Measurements from ENCODE around the gene MAN2A1.

Gene MAN2A1

DNA sequence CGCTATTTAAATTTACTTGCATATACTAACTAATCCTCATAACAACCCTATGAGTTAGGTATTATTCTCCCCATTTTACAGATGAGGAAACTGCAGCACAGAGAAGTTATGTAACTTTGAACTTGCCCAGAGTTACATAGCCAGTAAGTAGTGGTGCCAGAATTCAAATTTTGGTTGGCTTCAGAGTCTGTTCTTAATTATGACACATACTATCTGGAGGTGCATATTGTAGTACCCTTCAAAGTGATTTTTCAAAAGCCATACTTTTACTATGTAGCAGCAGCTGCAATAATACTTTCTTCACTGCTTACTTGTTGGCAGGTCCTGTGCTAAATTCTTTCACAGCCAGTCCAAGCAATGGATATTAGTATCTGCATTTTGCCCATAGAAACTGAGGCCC, 16.4 kb downstream of the MAN2A1 start:
- Histone ChIP-seq H4K20me1 (ENCODE audit: insufficient read depth, low read length) (no peaks in the 10 kb centered on the region), H3K79me2 (ENCODE audit: insufficient read depth, low read length) (peaks cover 91% of the 10 kb centered on the region), H3K27ac (ENCODE audit: low read depth, low read length, poor library complexity, severe bottlenecking) (no peak overlapping the region), H3K9ac (ENCODE audit: low read length) (no peak overlapping the region), H3K4me3 (ENCODE audit: low read depth, low read length, poor library complexity, severe bottlenecking) (no peak overlapping the region), H3K27me3 (ENCODE audit: insufficient read depth, low read length) (no peaks in the 10 kb centered on the region), H3K4me2 (ENCODE audit: low read length) (no peak overlapping the region), H3K4me1 (ENCODE audit: insufficient read depth, low read length, severe bottlenecking) (no peaks in the 10 kb centered on the region), H2AFZ (ENCODE audit: low read length) (no peak overlapping the region), H3F3A (ENCODE audit: insufficient read depth, low read length) (no peaks in the 10 kb centered on the region), H3K9me2 (ENCODE audit: low read depth, low read length) (no peaks in the 10 kb centered on the region), H3K9me3 (ENCODE audit: low read length) (no peaks in the 10 kb centered on the region), H3K36me3 (ENCODE audit: insufficient read depth, low read length) (0 out of 2 replicates have a peak, but pooled peaks cover 3% of the 10 kb centered on the region)
- no peak for TF ChIP-seq EZH2 (IDR thresholded peaks at IDR 0.05; ENCODE audit: borderline replicate concordance, low read length)
- TF ChIP-seq, protein P1, sequence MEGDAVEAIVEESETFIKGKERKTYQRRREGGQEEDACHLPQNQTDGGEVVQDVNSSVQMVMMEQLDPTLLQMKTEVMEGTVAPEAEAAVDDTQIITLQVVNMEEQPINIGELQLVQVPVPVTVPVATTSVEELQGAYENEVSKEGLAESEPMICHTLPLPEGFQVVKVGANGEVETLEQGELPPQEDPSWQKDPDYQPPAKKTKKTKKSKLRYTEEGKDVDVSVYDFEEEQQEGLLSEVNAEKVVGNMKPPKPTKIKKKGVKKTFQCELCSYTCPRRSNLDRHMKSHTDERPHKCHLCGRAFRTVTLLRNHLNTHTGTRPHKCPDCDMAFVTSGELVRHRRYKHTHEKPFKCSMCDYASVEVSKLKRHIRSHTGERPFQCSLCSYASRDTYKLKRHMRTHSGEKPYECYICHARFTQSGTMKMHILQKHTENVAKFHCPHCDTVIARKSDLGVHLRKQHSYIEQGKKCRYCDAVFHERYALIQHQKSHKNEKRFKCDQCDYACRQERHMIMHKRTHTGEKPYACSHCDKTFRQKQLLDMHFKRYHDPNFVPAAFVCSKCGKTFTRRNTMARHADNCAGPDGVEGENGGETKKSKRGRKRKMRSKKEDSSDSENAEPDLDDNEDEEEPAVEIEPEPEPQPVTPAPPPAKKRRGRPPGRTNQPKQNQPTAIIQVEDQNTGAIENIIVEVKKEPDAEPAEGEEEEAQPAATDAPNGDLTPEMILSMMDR (IDR thresholded peaks at IDR 0.05; ENCODE audit: low read length), result no peak

DNA sequence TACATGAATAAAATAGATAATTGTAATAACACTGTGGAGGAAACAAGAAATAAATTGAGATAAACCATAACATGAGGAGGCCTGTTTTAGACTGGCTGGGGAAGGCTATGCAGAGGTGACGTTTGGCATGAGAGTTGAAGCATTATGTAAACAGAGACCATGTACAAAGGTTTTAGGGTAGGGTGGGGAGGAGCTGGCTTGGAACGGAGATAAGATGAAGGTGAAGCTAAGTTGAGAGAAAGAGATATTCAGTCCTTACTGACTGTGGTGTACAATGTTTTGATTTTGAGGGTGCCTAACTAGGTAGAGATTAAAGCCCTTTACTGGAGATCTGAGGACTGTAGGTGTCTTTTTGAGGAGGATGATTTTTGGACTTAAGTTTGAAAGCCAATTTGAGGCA, 17.8 kb downstream of the MAN2A1 start:
- H3K4me2 ChIP-seq (ENCODE audit: low read length), result no peak overlapping the region
- no peaks in the 10 kb centered on the region for H3K27me3 ChIP-seq (ENCODE audit: insufficient read depth, low read length)
- H4K20me1 ChIP-seq (ENCODE audit: insufficient read depth, low read length), result no peaks in the 10 kb centered on the region
- H3K79me2 ChIP-seq (ENCODE audit: insufficient read depth, low read length), result peaks cover 80% of the 10 kb centered on the region
- H2AFZ ChIP-seq (ENCODE audit: low read length), result no peak overlapping the region
- 0 out of 2 replicates have a peak, but pooled peaks cover 3% of the 10 kb centered on the region for H3K36me3 ChIP-seq (ENCODE audit: insufficient read depth, low read length)
- no peak overlapping the region for H3K4me3 ChIP-seq (ENCODE audit: low read depth, low read length, poor library complexity, severe bottlenecking)
- H3K9ac ChIP-seq (ENCODE audit: low read length), result no peak overlapping the region
- no peak for TF ChIP-seq EZH2 (IDR thresholded peaks at IDR 0.05; ENCODE audit: borderline replicate concordance, low read length)
- TF ChIP-seq, protein P1 (IDR thresholded peaks at IDR 0.05; ENCODE audit: low read length), result no peak
- no peaks in the 10 kb centered on the region for H3K9me3 ChIP-seq (ENCODE audit: low read length)
- H3F3A ChIP-seq (ENCODE audit: insufficient read depth, low read length), result no peaks in the 10 kb centered on the region
- H3K4me1 ChIP-seq (ENCODE audit: insufficient read depth, low read length, severe bottlenecking), result no peaks in the 10 kb centered on the region
- H3K9me2 ChIP-seq (ENCODE audit: low read depth, low read length), result no peaks in the 10 kb centered on the region
- no peak overlapping the region for H3K27ac ChIP-seq (ENCODE audit: low read depth, low read length, poor library complexity, severe bottlenecking)

DNA sequence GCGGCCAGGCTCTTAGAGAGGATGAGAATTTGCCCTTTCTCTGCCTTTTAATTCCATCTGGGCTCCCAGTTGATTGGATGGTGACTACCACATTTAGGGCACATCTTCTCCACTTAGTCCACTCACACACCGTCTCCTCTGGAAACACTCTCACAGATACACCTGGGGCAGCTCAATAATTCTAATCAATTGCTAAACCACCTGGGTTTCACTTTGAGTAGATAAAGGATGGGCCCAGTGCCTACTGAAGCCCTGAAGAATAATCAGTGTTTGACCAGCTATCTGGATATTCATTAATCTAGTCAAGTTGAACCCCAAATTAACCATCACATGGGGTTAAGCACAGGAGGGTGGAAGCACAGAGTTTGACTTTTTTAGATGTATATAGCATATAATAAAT, 19.1 kb downstream of the MAN2A1 start:
- Histone ChIP-seq H3K4me2 (ENCODE audit: low read length) (no peak overlapping the region), H3K4me3 (ENCODE audit: low read depth, low read length, poor library complexity, severe bottlenecking) (no peak overlapping the region), H3K9me2 (ENCODE audit: low read depth, low read length) (no peaks in the 10 kb centered on the region), H3K36me3 (ENCODE audit: insufficient read depth, low read length) (0 out of 2 replicates have a peak, but pooled peaks cover 3% of the 10 kb centered on the region), H3K27ac (ENCODE audit: low read depth, low read length, poor library complexity, severe bottlenecking) (no peak overlapping the region), H3K79me2 (ENCODE audit: insufficient read depth, low read length) (peaks cover 73% of the 10 kb centered on the region), H4K20me1 (ENCODE audit: insufficient read depth, low read length) (no peaks in the 10 kb centered on the region), H3K27me3 (ENCODE audit: insufficient read depth, low read length) (no peaks in the 10 kb centered on the region), H3K4me1 (ENCODE audit: insufficient read depth, low read length, severe bottlenecking) (no peaks in the 10 kb centered on the region), H2AFZ (ENCODE audit: low read length) (no peak overlapping the region), H3K9me3 (ENCODE audit: low read length) (no peaks in the 10 kb centered on the region), H3K9ac (ENCODE audit: low read length) (no peak overlapping the region), H3F3A (ENCODE audit: insufficient read depth, low read length) (no peaks in the 10 kb centered on the region)
- TF ChIP-seq, protein P1 (IDR thresholded peaks at IDR 0.05; ENCODE audit: low read length), result no peak
- no peak for TF ChIP-seq EZH2 (IDR thresholded peaks at IDR 0.05; ENCODE audit: borderline replicate concordance, low read length)
